Measurements from ENCODE around the gene IL15RA. TPM values are rescaled to one million over a fixed set of nuclear protein-coding genes. Genes with fewer than 3 reads are reported as not detected.

IL15RA gene
- polyA plus RNA-seq, 1 donor from 2014 or later = 6.4 TPM

DNA sequence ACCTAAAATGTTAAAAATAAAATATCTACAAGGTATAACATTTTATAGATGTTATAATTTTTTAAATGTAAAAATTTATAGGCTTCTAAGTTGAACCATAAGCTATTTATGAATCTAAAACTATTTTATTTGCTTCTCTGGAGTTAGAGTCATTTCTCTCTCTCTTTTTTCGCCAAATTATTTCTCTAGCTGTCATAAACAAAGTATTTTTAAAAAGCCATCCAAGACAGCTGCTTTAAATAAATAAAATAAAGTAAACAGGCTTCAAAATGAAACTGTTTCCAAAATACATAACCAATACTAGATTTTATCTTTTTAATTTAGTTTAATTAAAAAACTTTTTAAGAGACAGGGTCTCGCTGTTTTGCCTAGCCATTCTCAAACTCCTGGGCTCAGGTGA lies 12.4 kb upstream of the IL15RA start:
- H3K36me3 Mint-ChIP-seq = peaks cover 6% of the 10 kb centered on the region
- no peaks in the 10 kb centered on the region for H3K27me3 Mint-ChIP-seq
- peaks cover 6 to 13% (median 11%) of the 10 kb centered on the region in 3 donors for H3K9me3 Mint-ChIP-seq
- H3K4me1 Mint-ChIP-seq = peaks cover 3 to 9% (median 8%) of the 10 kb centered on the region in 3 donors
- H3K27ac Mint-ChIP-seq = no peak overlapping the region
- no peak overlapping the region for H3K4me3 Mint-ChIP-seq

DNA sequence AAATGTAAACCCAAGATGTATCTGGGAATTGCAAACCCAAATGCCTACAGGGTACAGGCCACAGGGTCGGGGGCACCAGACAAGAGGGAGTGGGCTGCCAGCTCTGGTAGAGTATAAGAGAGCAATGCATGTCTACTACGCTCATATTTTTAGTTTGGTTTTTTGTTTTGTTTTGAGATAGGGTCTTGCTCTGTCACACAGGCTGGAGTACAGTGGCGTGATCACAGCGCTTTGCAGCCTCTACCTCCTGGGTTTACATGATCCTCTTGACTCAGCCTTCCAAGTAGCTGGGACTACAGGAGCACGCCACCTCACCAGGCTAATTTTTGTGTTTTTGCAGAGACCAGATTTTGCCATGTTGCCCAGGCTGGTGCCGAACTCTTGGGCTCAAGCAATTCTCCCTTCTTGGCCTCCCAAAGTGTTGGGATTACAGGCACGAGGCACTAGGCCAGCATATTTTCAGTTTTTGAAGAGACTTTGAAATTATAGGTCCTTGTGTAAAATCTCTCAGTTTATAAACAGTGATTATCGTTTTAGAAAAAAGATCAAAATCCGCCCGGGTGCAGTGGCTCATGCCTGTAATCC lies 11.1 kb upstream of the IL15RA start:
- peaks cover 3 to 9% (median 8%) of the 10 kb centered on the region in 3 donors for H3K4me1 Mint-ChIP-seq
- no peaks in the 10 kb centered on the region for H3K27me3 Mint-ChIP-seq
- no peak overlapping the region for H3K27ac Mint-ChIP-seq
- H3K9me3 Mint-ChIP-seq = peaks cover 3 to 13% (median 10%) of the 10 kb centered on the region in 3 donors
- no peak overlapping the region for H3K4me3 Mint-ChIP-seq
- peaks cover 4% of the 10 kb centered on the region for H3K36me3 Mint-ChIP-seq

- Mint-ChIP-seq H3K4me3 (peak overlapping the region in 1 of 4 donors; percentile 2), H3K27ac (no peak overlapping the region), H3K4me1 (peaks cover 3 to 9% (median 8%) of the 10 kb centered on the region in 3 donors), H3K36me3 (peaks cover 4% of the 10 kb centered on the region), H3K27me3 (no peaks in the 10 kb centered on the region), H3K9me3 (peaks cover 3 to 13% (median 10%) of the 10 kb centered on the region in 3 donors)
These were observed 10.4 kb upstream of the IL15RA start for GRCh38 chr10:5987747-5988146.

DNA sequence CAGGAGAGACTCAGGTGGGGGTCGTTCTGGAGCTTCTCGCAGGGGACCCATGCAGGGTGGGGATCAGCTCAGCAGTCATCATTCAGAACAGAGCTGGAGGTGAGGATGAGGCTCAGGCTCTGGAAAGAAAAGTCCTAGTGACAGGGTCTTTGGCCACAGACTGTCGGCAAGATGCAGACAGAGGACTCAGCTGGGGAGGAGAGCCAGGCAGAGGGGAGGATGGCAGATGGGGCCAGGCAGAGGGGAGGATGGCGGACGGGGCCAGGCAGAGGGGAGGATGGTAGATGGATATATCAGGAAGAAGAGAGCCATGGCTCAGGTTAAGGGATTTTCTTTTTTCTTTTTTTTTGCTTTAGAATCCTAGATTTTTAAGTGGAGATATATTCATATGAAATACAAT lies 7.7 kb upstream of the IL15RA start:
- peak overlapping the region in 1 of 3 donors; percentile 31 for H3K27ac Mint-ChIP-seq
- H3K9me3 Mint-ChIP-seq = no peaks in the 10 kb centered on the region
- H3K4me1 Mint-ChIP-seq = peaks cover 6 to 9% (median 8%) of the 10 kb centered on the region in 3 donors
- H3K4me3 Mint-ChIP-seq = no peak overlapping the region
- H3K36me3 Mint-ChIP-seq = no peaks in the 10 kb centered on the region
- no peaks in the 10 kb centered on the region for H3K27me3 Mint-ChIP-seq

DNA sequence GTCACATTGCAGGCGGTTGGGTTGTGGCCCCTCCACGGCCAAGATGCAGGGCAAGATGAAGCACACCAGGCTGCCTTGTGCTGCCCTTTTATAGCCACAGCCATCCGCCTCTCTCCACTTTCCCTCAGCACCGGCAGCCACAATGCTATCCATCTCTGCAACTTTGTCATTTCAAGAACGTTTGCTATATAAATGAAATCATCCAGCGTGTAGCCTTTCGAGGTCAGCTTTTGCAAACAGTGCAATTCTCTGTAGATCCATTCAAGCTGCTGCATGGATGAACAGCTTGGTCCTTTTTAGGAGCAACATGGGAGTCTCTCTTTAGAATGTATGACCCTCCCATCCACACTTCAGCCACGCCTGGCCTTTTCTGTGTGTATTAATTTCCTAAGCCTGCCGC lies 6.4 kb upstream of the IL15RA start:
- Mint-ChIP-seq H3K27me3 (no peaks in the 10 kb centered on the region), H3K36me3 (no peaks in the 10 kb centered on the region), H3K27ac (peak overlapping the region in 1 of 3 donors; percentile 31), H3K4me3 (no peak overlapping the region), H3K9me3 (no peaks in the 10 kb centered on the region), H3K4me1 (peaks cover 6 to 9% (median 8%) of the 10 kb centered on the region in 3 donors)

GRCh38 chr10:5981529-5981928 lies 4.2 kb upstream of the IL15RA start:
- Mint-ChIP-seq H3K4me3 (peak overlapping the region in 1 of 4 donors; percentile 83), H3K27ac (peak overlapping the region in 1 of 3 donors; percentile 23), H3K9me3 (no peaks in the 10 kb centered on the region), H3K4me1 (peaks cover 0 to 3% (median 2%) of the 10 kb centered on the region in 3 donors), H3K36me3 (no peaks in the 10 kb centered on the region), H3K27me3 (no peaks in the 10 kb centered on the region)

DNA sequence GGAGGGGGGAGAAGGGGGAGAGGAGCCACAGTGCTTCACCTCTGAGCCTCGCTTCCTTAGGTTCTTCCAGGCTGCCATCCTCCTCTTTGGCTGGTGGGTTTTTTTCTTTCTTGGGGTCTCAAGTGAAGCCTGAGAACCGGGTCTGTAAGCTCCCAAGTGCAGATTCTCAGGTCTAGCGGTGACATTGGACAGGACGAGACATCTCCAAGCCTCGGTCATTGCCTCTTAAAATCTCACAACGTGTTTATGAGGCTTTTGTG lies 817 bp upstream of the IL15RA start:
- peak overlapping the region; percentile 88 to 94 (median 94) for H3K4me3 Mint-ChIP-seq
- H3K27me3 Mint-ChIP-seq = no peaks in the 10 kb centered on the region
- H3K9me3 Mint-ChIP-seq = no peaks in the 10 kb centered on the region
- H3K4me1 Mint-ChIP-seq = peaks cover 19 to 26% (median 23%) of the 10 kb centered on the region in 3 donors
- no peaks in the 10 kb centered on the region for H3K36me3 Mint-ChIP-seq
- H3K27ac Mint-ChIP-seq = peak overlapping the region in 2 of 3 donors; percentile 76 to 92

DNA sequence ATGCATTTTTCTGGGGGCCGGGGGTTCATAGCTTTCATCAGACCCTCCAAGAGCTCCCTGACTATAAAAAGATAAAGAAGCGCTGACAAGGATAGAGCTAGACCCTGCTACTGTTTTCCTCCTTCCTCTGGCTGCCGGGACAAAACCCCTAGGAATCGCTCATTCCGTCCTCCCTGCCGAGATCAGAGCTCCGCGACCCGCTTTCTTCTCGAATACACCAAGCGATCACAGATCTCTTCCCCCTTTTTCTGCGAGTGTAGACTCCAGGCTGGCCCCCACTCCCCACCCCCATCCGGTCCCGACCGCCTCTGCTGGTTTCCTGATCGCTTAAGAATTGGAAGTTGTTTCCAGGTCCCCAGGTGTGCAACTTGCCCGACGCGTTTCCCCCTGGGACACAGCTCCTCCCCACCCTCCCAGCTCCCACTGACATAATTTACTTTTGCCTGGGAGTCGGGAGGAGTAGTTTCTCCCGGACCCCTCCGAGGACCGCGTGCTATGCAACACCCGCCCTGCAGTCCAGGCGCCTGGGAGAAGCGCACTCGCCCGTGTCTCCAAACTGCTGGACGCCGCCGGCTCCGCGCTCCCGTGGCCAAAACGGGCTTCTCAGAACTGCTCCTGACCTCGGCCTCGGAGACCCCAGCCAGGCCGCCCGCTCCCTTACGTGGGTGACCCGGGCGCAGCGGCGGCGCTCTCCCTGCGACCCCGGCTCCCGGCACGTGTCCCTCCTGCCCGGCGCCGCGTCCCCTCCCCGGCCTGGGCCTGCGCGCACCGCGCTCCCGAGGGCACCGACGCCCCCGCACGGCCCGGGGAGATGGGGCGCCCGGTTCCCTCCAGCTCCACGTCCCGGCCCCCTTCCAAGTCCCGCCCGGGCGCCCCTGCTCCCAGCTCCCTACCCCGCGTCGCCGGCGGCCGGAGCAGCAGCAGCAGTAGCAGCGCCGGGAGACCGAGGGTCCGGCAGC lies 552 bp downstream of the IL15RA start:
- no peaks in the 10 kb centered on the region for H3K27me3 Mint-ChIP-seq
- no peaks in the 10 kb centered on the region for H3K36me3 Mint-ChIP-seq
- H3K9me3 Mint-ChIP-seq = no peaks in the 10 kb centered on the region
- peaks cover 28 to 36% (median 33%) of the 10 kb centered on the region in 3 donors for H3K4me1 Mint-ChIP-seq
- H3K27ac Mint-ChIP-seq = peak overlapping the region; percentile 87 to 95 (median 90)
- H3K4me3 Mint-ChIP-seq = peak overlapping the region; percentile 88 to 99 (median 96)

DNA sequence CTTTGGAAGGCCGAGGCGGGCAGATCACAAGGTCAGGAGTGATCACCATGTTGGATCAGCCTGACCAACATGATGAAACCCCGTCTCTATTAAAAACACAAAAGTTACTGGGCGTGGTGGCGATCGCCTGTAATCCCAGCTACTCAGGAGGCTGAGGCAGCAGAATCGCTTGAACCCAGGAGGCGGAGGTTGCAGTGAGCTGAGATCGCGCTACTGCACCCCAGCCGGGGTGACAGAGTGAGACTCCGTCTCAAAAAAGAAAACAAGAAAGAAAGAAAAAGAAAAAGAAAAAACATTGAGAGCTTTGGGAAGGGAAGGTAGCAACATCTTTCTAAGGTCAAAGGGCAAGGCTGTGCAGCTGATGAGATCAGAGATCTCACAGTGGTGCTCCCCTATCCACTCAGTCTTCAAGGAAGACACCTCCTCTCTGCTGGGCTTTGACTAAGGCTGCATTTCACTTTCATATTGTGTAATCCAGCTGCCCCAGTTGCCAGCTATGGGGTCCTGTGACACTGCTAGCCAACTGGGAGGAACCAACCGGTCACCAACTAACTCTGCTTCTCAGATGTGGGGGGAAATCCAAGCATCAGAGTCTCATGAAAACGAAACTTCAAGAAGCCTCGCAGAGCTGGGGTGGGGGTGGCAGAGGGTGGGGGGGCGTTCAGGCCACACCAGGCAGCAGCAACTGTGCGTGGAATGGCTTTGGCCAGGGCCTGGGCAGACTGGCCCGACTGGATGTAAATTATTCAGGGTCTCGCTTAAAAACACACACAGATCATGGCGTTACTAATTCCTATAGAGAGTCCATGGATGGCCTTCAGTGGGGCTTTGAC lies 1.5 kb downstream of the IL15RA start:
- H3K4me3 Mint-ChIP-seq = peak overlapping the region; percentile 88 to 99 (median 93)
- H3K9me3 Mint-ChIP-seq = no peaks in the 10 kb centered on the region
- H3K36me3 Mint-ChIP-seq = no peaks in the 10 kb centered on the region
- no peaks in the 10 kb centered on the region for H3K27me3 Mint-ChIP-seq
- peaks cover 37 to 45% (median 43%) of the 10 kb centered on the region in 3 donors for H3K4me1 Mint-ChIP-seq
- H3K27ac Mint-ChIP-seq = peak overlapping the region; percentile 90 to 95 (median 93)

GRCh38 chr10:5973069-5973468 lies 4.3 kb downstream of the IL15RA start:
- Mint-ChIP-seq H3K4me1 (peaks cover 42 to 50% (median 50%) of the 10 kb centered on the region in 3 donors), H3K9me3 (no peaks in the 10 kb centered on the region), H3K4me3 (peak overlapping the region in 2 of 4 donors; percentile 69 to 75), H3K36me3 (no peaks in the 10 kb centered on the region), H3K27ac (peak overlapping the region; percentile 40 to 85 (median 53)), H3K27me3 (no peaks in the 10 kb centered on the region)

GRCh38 chr10:5971886-5972285 lies 5.5 kb downstream of the IL15RA start:
- H3K27ac Mint-ChIP-seq = peak overlapping the region; percentile 41 to 95 (median 54)
- H3K36me3 Mint-ChIP-seq = no peaks in the 10 kb centered on the region
- H3K9me3 Mint-ChIP-seq = no peaks in the 10 kb centered on the region
- peaks cover 42 to 51% (median 50%) of the 10 kb centered on the region in 3 donors for H3K4me1 Mint-ChIP-seq
- H3K4me3 Mint-ChIP-seq = peak overlapping the region; percentile 57 to 92 (median 86)
- no peaks in the 10 kb centered on the region for H3K27me3 Mint-ChIP-seq

GRCh38 chr10:5971315-5971832 lies 6.0 kb downstream of the IL15RA start:
- Mint-ChIP-seq H3K4me1 (peaks cover 42 to 50% (median 50%) of the 10 kb centered on the region in 3 donors), H3K36me3 (no peaks in the 10 kb centered on the region), H3K9me3 (no peaks in the 10 kb centered on the region), H3K27ac (peak overlapping the region; percentile 41 to 95 (median 54)), H3K27me3 (no peaks in the 10 kb centered on the region), H3K4me3 (peak overlapping the region; percentile 57 to 92 (median 86))

- Mint-ChIP-seq H3K27me3 (no peaks in the 10 kb centered on the region), H3K4me3 (peak overlapping the region in 2 of 4 donors; percentile 44 to 92)
These were observed 6.8 kb downstream of the IL15RA start for GRCh38 chr10:5970527-5970926.

GRCh38 chr10:5970066-5970465 lies 7.3 kb downstream of the IL15RA start:
- Mint-ChIP-seq H3K9me3 (no peaks in the 10 kb centered on the region), H3K27me3 (no peaks in the 10 kb centered on the region), H3K36me3 (no peaks in the 10 kb centered on the region), H3K4me3 (peak overlapping the region in 3 of 4 donors; percentile 36 to 63 (median 44)), H3K4me1 (peaks cover 35 to 41% (median 39%) of the 10 kb centered on the region in 3 donors), H3K27ac (peak overlapping the region in 1 of 3 donors; percentile 36)

More at GRCh38 chr10:5970527-5970926, 6.8 kb downstream of the IL15RA start:
- H3K27ac Mint-ChIP-seq = peak overlapping the region in 1 of 3 donors; percentile 41
- H3K36me3 Mint-ChIP-seq = no peaks in the 10 kb centered on the region
- H3K9me3 Mint-ChIP-seq = no peaks in the 10 kb centered on the region
- peaks cover 38 to 45% (median 43%) of the 10 kb centered on the region in 3 donors for H3K4me1 Mint-ChIP-seq
